Left lung (tissue), 10 donors: Measurements from ENCODE around the gene MID1. TPM values are rescaled to one million over a fixed set of nuclear protein-coding genes. Genes with fewer than 3 reads are reported as not detected.

Experiments
- ATAC-seq: fragments of 200-7000 bp; cut with Tn5 transposase; one replicate; pipeline ENCODE4 v1.9.1; 2020; ENCODE audit warnings: moderate library complexity
- DNase-seq, 4 donors: peaks; one replicate each; pipeline ENCODE4 v3.0.0-alpha.2; 2013 to 2020
- H3K27ac ChIP-seq, 2 donors: fragments of 200-600 bp; sonication (generic) in 1 of 2; one replicate each; pipeline versions ENCODE4 v1.5.0 to v1.8.0; 2020 to 2021
- H3K27me3 ChIP-seq, 2 donors: fragments of 200-600 bp; sonication (generic) in 1 of 2; one replicate each; pipeline versions ENCODE4 v1.5.0 to v1.8.0; 2020 to 2021
- H3K36me3 ChIP-seq, 2 donors: fragments of 200-600 bp; sonication (generic) in 1 of 2; one replicate each; pipeline versions ENCODE4 v1.5.0 to v1.8.0; 2020 to 2021
- H3K4me1 ChIP-seq, 2 donors: fragments of 200-600 bp; one replicate each; pipeline ENCODE4 v1.8.0; 2021
- H3K4me3 ChIP-seq, 2 donors: fragments of 200-600 bp; sonication (generic) in 1 of 2; one replicate each; pipeline versions ENCODE4 v1.5.0 to v1.8.0; 2020 to 2021; ENCODE audit warnings: mild to moderate bottlenecking in 1 of 2
- H3K9me3 ChIP-seq, 2 donors: fragments of 200-600 bp; sonication (generic) in 1 of 2; one replicate each; pipeline versions ENCODE4 v1.5.0 to v1.8.0; 2020 to 2021
- intact Hi-C, 2 donors: fragments of 100-400 bp; cut with DNase I; formaldehyde crosslinking; loops; one replicate each; pipeline versions ENCODE4 v1.11.2 to v1.14.2; 2022
- polyA plus RNA-seq, 6 donors: library from polyadenylated mRNA; unstranded; fragments of 120-200 nt; gene quantifications; one replicate each; pipeline ENCODE4 v1.2.1, GENCODE V29; 2013; ENCODE audit not compliant: insufficient read length in 6 of 6
- total RNA-seq, 2 donors: library from RNA; stranded (reverse); fragmentation: NEBNext Ultra II Directional; extraction: Animal tissue kit (Norgen Biotek cat#: 25700); gene quantifications; one replicate each; pipeline ENCODE4 v1.2.1, GENCODE V29; 2021
- TF ChIP-seq, protein P1 (sequence below), 2 donors: fragments of 200-600 bp; sonication (generic) in 1 of 2; IDR thresholded peaks; one replicate each; pipeline versions ENCODE4 v1.5.0 to v1.8.0; 2021; ENCODE audit warnings: antibody characterized with exemption in 2 of 2
- donor health status: DM: no; HTN: yes; CAD: no.
- donor health status: DM: no; HTN: no; CAD: no.

MID1 gene
- total and polyA plus RNA-seq, 8 donors = 19.3 to 29.8 (median 24.2) TPM

DNA sequence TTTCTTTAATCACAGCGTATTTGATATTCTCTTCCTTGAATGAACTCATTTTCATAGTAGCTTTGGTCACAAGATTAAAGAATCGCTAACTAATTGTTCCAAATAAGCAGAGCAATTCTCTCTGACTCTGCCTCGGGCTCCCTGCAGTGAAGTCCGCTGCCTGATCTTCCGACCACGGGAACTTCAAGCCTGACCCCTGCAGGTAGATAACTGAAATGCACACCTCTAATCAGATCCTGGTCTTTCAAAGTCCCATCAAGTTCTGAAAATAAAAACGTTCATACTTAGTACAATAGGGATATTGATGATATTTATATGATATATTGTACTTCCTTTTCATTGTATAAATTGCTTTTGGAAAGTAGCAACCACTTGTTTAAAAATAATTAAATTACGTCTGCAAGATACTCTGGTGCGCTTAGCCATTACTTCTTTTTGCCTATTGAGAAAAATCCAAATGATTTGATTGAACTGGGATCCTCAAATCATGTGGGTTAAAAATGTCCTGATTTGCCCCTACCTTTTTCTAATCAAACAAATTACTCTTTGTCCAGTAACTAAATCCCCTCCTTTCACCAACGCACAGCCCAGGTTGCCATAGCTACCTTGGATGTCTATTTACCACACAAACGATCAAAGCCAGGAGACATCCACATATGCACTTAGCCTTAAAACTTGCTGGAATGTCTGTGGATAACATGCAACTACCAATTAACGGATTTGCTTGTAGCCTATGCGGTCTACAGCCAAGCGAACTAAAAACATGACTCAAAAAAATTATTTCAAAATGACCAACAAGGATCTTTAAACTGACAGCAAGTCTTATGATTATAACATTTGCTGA is 4.2 kb downstream of the MID1 start:
- ATAC-seq = peak; percentile 64

DNA sequence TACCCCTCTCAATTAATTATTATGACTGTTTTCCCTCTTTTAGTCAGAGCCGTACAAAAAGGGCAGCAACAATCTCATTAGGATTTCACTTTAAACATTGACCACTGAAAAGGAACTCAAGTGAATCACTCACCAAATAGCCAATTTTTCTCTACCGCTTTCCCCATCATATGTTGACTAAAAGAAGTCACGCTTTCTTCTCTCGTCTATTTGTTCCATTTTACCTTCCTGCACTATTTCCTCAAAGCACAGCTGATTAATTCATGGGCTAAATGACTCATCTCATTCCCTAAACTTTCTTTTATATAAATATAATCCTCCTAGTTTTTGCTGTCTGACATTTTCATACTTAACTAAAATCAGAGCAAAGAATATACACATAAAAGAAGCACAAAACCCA is 8.2 kb downstream of the MID1 start:
- Histone ChIP-seq H3K27me3 (no peaks in the 10 kb centered on the region), H3K4me3 (no peak overlapping the region), H3K9me3 (no peaks in the 10 kb centered on the region), H3K4me1 (no peaks in the 10 kb centered on the region), H3K27ac (peak overlapping the region in 1 of 2 donors; percentile 21), H3K36me3 (no peaks in the 10 kb centered on the region)
- intact Hi-C loops = no loop called here
- TF ChIP-seq, protein P1, sequence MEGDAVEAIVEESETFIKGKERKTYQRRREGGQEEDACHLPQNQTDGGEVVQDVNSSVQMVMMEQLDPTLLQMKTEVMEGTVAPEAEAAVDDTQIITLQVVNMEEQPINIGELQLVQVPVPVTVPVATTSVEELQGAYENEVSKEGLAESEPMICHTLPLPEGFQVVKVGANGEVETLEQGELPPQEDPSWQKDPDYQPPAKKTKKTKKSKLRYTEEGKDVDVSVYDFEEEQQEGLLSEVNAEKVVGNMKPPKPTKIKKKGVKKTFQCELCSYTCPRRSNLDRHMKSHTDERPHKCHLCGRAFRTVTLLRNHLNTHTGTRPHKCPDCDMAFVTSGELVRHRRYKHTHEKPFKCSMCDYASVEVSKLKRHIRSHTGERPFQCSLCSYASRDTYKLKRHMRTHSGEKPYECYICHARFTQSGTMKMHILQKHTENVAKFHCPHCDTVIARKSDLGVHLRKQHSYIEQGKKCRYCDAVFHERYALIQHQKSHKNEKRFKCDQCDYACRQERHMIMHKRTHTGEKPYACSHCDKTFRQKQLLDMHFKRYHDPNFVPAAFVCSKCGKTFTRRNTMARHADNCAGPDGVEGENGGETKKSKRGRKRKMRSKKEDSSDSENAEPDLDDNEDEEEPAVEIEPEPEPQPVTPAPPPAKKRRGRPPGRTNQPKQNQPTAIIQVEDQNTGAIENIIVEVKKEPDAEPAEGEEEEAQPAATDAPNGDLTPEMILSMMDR (IDR thresholded peaks at IDR 0.05) = no peak
- ATAC-seq (no peak), DNase-seq (no peak)

More for the DNA sequence above, 4.2 kb downstream of the MID1 start:
- no peaks in the 10 kb centered on the region for H3K9me3 ChIP-seq
- H3K27me3 ChIP-seq = peaks cover 0 to 21% of the 10 kb centered on the region in 2 donors
- H3K4me1 ChIP-seq = no peaks in the 10 kb centered on the region
- H3K36me3 ChIP-seq = no peaks in the 10 kb centered on the region
- DNase-seq = peak in 1 of 4 donors; percentile 57
- H3K27ac ChIP-seq = no peak overlapping the region
- H3K4me3 ChIP-seq = no peak overlapping the region
- intact Hi-C loops = no loop called here
- TF ChIP-seq, protein P1 (IDR thresholded peaks at IDR 0.05) = peak; percentile 44 to 48

DNA sequence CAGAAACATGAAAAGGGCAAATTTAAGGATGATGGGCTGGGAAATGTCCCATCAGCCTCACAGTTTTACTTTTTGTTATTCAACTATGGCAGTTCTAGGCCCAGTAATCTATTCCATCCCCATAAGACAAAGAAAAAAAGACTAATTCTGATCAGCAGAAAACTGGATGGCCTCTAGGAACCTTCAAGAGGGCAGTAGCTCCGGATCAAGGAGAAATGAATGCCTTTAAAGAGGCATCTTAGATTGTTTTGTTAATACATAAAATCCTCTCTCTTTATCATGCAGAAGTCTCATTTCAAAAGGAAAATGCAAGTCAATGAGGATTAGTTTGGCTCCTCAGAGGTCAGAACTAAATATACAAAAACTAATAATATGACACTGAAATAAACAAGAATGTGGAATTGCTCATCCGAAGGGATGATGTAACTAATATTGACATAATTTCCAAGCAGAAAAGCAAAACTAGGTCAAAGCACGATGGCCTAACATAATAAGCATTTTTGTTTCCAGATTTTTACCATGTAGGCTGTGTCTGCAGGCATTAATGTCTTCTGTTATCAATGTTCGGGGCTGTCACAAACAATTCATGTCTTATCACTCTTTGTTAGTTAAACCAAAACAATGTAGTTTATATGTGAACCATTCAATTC is 8.8 kb downstream of the MID1 start:
- DNase-seq = no peak
- Histone ChIP-seq H3K4me1 (no peaks in the 10 kb centered on the region), H3K36me3 (no peaks in the 10 kb centered on the region), H3K27me3 (no peaks in the 10 kb centered on the region), H3K4me3 (no peak overlapping the region), H3K9me3 (no peaks in the 10 kb centered on the region), H3K27ac (peak overlapping the region in 1 of 2 donors; percentile 21)
- TF ChIP-seq, protein P1 (IDR thresholded peaks at IDR 0.05) = no peak
- ATAC-seq = no peak
- intact Hi-C loops = no loop called here

DNA sequence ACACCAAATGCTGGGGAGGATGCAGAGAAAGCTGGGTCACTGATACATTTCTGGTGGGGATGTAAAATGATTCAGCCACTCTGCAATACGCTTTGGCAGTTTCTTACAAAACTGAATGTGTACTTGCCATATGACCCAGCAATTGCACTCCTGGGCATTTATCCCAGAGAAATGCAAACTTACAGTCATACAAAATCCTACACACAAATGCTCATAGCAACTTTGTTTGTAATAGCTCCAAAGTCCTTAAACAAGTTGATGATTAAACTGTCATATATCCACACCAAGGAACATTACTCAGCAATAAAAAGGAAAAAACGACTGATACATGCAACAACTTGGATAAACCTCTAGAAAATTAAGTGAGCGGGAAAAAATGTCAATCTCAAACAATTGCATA is 12.3 kb downstream of the MID1 start:
- Histone ChIP-seq H3K27ac (no peak overlapping the region), H3K4me1 (no peaks in the 10 kb centered on the region), H3K9me3 (no peaks in the 10 kb centered on the region), H3K36me3 (no peaks in the 10 kb centered on the region), H3K27me3 (no peaks in the 10 kb centered on the region), H3K4me3 (no peak overlapping the region)
- DNase-seq (no peak), ATAC-seq (no peak)
- intact Hi-C loops = no loop called here
- TF ChIP-seq, protein P1 (IDR thresholded peaks at IDR 0.05) = no peak

DNA sequence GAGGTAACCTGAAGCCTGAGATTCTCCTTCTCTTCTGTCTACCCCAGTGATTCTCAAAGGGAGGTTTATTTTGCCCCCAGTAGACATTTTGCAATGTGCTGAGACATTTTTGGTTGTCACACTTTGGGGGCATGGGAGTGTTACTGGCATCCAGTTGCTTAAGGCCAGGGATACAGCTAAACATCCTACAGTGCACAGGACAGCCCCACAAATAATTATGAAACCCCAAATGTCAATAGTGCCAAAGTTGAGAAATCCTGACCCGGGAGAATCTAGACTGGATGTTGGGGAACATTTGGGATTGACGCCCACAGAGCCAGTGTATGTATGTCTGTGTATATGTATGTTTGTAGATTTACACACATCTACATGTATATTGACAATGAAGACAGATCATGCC is 13.2 kb downstream of the MID1 start:
- Histone ChIP-seq H3K4me3 (no peak overlapping the region), H3K27ac (no peak overlapping the region), H3K36me3 (no peaks in the 10 kb centered on the region), H3K9me3 (no peaks in the 10 kb centered on the region), H3K4me1 (no peaks in the 10 kb centered on the region), H3K27me3 (no peaks in the 10 kb centered on the region)
- ATAC-seq (no peak), DNase-seq (no peak)
- TF ChIP-seq, protein P1 (IDR thresholded peaks at IDR 0.05) = no peak
- intact Hi-C loops = no loop called here
